Cortex of kidney (tissue), 1 donor: ENCODE data around the gene SLC13A3.

ENCODE experiments used
- DNase-seq: peaks from one replicate; lab custom pipeline; 2025; lab: John Stamatoyannopoulos, UW

SLC13A3 gene, protein sequence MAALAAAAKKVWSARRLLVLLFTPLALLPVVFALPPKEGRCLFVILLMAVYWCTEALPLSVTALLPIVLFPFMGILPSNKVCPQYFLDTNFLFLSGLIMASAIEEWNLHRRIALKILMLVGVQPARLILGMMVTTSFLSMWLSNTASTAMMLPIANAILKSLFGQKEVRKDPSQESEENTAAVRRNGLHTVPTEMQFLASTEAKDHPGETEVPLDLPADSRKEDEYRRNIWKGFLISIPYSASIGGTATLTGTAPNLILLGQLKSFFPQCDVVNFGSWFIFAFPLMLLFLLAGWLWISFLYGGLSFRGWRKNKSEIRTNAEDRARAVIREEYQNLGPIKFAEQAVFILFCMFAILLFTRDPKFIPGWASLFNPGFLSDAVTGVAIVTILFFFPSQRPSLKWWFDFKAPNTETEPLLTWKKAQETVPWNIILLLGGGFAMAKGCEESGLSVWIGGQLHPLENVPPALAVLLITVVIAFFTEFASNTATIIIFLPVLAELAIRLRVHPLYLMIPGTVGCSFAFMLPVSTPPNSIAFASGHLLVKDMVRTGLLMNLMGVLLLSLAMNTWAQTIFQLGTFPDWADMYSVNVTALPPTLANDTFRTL

DNA sequence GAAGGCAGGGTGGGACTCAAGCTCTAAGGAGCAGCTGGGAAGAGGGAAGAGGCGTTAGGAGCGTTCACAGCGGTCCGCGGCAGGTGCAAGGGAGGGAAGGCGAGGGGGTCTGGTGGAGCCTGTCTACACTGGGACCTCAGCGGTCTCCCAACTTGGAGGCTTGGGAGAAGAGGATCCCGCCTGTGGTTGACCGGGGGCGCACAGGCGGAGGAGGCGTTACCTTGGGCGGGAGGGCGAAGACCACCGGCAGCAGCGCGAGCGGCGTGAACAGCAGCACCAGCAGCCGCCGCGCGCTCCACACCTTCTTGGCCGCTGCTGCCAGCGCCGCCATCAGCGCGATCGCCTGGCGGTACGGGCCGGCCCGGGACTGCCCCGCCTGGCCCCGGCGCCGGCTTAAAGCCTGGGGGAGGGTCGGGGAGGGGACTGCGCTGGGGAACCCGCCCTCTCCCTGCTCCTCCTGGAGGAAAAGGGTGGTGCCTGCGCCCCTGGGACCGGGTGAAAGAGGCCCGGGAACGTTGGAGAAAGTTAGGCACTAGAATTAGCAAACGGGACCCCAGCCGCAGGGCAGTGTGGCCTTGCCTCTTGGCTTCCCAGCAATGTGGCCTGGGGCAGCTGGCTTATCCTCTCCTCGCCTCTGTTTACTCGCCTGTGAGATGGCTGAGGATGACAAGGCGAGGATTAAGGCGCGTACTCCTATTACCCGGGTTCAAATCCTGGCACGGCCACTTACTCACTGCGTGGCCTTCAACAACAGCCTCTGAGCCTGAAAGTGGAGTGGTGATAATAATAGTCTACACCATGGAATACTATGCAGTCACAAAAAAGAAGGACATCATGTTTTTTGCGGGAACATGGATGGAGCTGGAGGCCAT is at the start of gene SLC13A3:
Gene SLC13A3, minus strand, starts transcription at position 369 of the 872 bp plus-strand sequence. Its CDS starts 38 bp downstream, at position 331.
- DNase-seq: no peak

DNA sequence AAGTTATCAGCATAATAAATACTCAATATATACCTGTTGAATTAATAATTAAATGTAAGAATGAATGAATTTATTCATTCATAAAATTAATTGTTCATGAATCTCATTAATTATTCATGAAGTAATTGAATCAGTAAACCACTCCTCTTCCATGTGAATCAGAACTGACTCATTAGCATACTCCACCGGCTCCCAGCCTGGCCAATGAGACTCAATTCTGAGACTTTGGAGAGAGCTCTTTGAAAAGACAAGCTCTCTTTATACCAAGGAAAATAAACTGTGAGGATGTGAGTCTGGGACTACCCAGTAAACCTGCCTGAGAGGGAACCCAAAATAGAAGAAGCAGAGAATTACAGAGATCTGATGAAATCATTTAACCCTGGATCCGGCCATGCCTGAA is 49.8 kb upstream of the SLC13A3 start:
- DNase-seq: no peak

- no peak for DNase-seq
These were observed 49.2 kb upstream of the SLC13A3 start for GRCh38 chr20:46700481-46700880.

- no peak for DNase-seq
These were observed 48.5 kb upstream of the SLC13A3 start for GRCh38 chr20:46699651-46700359.

DNA sequence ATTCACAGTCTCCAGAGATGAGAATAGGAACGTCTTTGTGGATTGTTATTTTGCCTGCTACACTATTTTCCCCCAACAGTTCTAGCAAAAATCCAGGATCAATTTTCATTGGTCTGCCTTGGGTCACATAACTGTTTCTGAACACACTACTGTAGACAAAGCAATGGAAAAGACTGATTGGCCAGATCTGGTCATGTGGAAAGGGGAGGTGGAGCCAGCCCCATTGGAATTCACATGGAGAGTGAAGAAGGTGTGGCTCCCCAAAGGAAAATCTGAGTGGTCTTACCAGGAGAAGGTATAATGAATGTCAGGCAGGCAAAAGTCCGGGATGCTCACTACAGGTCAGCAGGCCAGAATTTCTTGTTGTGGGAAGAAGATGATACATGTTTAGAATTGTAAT is 47.5 kb upstream of the SLC13A3 start:
- DNase-seq: no peak

- no peak for DNase-seq
These were observed 45.6 kb upstream of the SLC13A3 start for GRCh38 chr20:46696791-46697279.

GRCh38 chr20:46695892-46696291 is 44.6 kb upstream of the SLC13A3 start:
- DNase-seq: no peak

- DNase-seq: no peak
These were observed 43.2 kb upstream of the SLC13A3 start for GRCh38 chr20:46694484-46694883.

DNA sequence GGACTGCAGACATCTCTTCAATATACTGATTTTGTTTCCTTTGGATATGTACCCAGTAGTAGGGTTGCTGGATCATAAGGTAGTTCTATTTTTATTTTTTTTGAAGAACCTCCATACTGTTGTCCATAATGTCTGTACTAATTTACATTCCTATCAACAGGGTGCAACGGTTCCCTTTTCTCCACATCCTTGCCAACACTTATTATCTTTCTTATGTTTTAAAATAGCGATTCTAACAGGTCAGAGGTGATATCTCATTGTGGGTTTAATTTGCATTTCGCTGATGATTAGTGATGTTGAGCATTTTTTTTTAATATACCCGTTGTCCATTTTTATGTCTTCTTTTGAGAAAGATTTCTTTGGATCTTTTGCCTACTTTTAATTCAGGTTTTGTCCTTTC is 39.9 kb upstream of the SLC13A3 start:
- no peak for DNase-seq

- DNase-seq: no peak
These were observed 39.2 kb upstream of the SLC13A3 start for GRCh38 chr20:46690219-46691106.

GRCh38 chr20:46689754-46690085 is 38.5 kb upstream of the SLC13A3 start:
- no peak for DNase-seq

GRCh38 chr20:46689082-46689753 is 38.0 kb upstream of the SLC13A3 start, which contains the start of gene TP53RK:
TSS of gene TP53RK (minus strand) at chr20:46689444. CDS start at chr20:46689414, 30 bp downstream.
- DNase-seq: peak; percentile 62

DNA sequence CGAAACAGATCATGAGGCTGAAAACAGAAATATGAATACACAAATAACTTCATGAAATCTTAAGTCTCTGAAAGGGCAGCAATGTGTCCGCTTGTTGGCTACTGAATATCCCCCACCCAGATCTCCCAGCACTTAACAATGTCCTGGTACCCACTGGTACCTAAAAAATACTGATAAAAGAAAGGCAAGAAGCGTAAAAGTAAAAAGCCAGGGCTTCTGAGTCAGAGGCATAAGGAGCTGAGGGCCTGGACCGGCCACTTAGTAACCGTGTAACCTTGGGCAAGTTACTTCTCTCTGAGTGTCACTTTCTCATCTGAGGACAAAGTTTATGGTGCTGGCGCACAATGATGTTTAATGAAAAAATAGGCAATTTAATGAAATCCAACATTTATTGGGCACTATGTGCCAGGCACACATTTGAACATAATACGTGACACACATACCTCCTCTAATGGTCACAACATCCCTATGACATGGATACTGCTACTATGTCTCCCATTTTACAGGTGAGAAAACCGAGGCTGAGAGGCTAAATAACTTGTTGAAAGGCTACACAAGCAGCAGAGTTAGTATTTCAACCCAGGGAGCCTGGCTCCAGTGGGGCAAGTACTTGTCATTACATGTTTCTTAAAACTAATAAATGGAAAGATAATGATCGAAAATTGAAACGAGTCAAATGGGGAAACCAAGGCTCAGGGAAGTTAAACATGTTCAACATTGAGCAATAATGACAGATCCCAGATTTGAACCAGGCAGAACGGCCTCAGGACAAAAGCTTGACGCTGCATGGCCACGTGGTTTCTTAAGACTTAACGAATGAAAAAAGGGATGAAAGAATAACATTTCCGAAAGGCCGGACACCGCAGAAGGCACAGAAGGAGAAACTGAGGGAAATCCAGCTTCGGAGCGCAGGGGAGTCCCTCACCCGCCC is 37.2 kb upstream of the SLC13A3 start:
- DNase-seq: no peak

GRCh38 chr20:46683939-46684750 is 32.9 kb upstream of the SLC13A3 start:
- DNase-seq: no peak

GRCh38 chr20:46683668-46683938 is 32.3 kb upstream of the SLC13A3 start:
- no peak for DNase-seq

DNA sequence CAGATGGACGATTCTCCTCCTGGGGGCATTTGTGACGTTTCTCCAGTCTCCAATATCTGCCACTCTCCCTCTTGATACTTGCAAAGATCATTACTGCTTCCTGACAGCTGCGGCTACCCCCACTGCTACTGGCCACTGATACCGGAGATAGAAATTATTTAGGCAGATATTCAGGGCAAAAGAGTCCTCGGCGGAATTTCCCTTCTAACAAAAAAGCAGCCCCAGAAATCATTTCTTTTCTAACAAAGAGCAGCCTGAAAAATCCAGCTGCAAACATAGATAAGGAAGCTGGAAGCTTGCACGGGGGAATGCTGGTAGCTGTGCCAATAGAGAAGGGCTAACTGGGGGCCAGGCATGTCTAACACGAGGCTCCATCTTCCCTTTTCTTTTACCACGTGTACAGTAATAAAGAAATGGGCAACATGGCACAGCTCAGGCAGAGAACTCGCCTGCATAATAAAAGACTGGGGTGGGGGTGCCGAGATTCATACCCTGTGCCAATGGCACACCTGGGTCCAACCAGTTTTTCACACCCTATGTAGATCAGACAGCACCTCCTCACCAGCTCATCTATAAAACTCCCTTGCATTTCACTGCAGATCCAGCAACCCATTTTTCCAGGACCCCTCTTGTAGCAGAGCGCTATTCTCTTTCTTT is 31.9 kb upstream of the SLC13A3 start:
- no peak for DNase-seq

GRCh38 chr20:46682063-46682821 is 31.0 kb upstream of the SLC13A3 start:
- DNase-seq: no peak
